GM10266 (cell line): ENCODE measurements around the gene PPP1R10.

Source experiments
- DNase-seq: peaks from one replicate; pipeline ENCODE4 v3.0.0; 2012; ENCODE audit errors: extremely low spot score
- CTCF ChIP-seq: IDR thresholded peaks from 2 replicates; pipeline ENCODE4 v1.5.1; 2012; ENCODE audit warnings: mild to moderate bottlenecking, low read depth; ENCODE audit not compliant: control insufficient read depth, insufficient read depth; ENCODE audit errors: missing control alignments

The PPP1R10 gene

DNA sequence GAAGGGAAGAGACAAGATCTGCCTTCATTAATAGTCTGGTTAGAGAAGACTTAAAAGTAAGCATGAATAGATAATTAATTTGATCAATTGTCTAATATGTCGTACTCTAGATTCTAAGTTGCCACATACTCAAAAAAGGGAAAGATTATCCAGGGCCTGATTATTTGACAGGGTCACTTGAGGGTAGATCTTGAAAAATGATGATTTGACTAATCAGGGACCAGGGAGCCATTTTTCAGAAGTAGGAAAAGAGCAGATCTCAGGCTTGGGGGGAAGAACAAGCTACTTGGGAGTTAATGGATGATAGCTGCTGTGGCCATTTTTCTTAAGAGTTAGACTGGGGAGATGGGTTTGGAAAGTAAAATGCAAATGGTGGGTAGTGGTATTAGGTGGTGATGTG, 24.8 kb downstream of the PPP1R10 start:
- TF ChIP-seq CTCF, result no peak
- DNase-seq, result no peak

DNA sequence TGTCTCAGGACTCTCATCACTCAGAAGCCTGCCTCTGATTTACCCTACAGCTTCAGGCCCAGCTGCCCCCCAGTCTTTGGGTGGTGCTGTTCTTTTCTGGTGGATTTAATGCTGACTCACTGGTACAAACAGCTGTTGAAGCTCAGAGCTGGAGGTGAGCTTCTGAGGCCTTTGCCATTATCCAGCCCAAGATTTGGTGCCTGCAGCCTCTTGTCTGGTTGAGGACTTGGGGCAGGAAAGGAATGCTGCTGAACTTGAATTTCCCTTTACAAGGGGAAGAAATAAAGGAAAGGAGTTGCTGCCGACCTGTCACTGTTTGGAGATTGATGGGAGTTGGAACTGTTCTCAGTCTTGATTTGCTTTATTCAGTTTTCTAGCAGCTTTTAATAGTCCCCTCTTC, 26.0 kb downstream of the PPP1R10 start:
- TF ChIP-seq CTCF, result no peak
- DNase-seq, result no peak

DNA sequence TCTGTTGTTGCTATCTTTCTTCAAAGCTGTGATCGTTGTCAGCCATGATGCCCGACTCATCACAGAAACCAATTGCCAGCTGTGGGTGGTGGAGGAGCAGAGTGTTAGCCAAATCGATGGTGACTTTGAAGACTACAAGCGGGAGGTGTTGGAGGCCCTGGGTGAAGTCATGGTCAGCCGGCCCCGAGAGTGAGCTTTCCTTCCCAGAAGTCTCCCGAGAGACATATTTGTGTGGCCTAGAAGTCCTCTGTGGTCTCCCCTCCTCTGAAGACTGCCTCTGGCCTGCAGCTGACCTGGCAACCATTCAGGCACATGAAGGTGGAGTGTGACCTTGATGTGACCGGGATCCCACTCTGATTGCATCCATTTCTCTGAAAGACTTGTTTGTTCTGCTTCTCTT, 26.5 kb downstream of the PPP1R10 start:
- DNase-seq, result no peak
- no peak for TF ChIP-seq CTCF

DNA sequence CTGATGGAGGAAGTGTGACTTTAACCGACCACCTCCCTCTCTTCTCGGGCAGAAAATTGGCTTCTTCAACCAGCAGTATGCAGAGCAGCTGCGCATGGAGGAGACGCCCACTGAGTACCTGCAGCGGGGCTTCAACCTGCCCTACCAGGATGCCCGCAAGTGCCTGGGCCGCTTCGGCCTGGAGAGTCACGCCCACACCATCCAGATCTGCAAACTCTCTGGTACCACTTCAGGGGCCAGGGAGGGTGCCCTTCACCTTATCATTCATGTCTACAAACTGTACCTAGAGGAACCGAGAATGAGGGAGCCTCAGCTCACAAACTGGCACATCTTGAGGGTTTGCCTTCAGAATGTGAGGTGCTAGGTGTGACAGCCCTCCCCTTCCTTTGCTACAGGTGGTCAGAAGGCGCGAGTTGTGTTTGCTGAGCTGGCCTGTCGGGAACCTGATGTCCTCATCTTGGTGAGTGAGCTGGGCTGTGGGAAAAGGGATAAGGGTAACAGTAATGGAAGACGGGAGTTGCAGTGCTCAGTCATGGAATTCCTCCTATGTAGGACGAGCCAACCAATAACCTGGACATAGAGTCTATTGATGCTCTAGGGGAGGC, 27.2 kb downstream of the PPP1R10 start:
- no peak for DNase-seq
- no peak for TF ChIP-seq CTCF

- DNase-seq, result no peak
- no peak for TF ChIP-seq CTCF
Observed at GRCh38 chr6:30583921-30584320, 33.1 kb downstream of the PPP1R10 start.

DNA sequence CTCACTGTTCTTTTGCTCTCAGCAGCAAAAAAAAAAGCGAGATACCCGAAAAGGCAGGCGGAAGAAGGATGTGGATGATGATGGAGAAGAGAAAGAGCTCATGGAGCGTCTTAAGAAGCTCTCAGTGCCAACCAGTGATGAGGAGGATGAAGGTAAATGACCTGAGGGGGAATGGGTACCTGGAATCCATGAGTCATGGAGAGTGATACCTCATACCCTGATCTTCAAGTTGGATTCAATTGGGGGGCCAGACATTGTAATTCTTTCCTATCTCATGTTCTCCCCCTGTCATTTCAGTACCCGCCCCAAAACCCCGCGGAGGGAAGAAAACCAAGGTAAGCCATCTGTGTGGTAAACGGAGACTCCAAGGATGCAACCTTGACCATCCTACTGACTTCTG, 39.0 kb downstream of the PPP1R10 start:
- no peak for TF ChIP-seq CTCF
- no peak for DNase-seq

GRCh38 chr6:30573113-30573512, 43.9 kb downstream of the PPP1R10 start:
- no peak for DNase-seq
- TF ChIP-seq CTCF, result no peak
